Measurements from ENCODE around the gene WDR20. TPM values are rescaled to one million over a fixed set of nuclear protein-coding genes. Genes with fewer than 3 reads are reported as not detected.
A peak's percentile ranks its signal among the peaks of the same experiment; 100 is the strongest.

The WDR20 gene
- total RNA-seq, 3 donors from 2014 or later (not counting 1 experiment from before 2014, with no cell fraction given), result 55.5 to 66.7 (median 62.2) TPM

- H3K9me3 Mint-ChIP-seq, result no peaks in the 10 kb centered on the region
- Histone ChIP-seq H3K9me3 (ENCODE audit: control insufficient read depth, insufficient read depth, low read length) (no peaks in the 10 kb centered on the region), H3K36me3 (ENCODE audit: control insufficient read depth, insufficient read depth, low read length) (peaks cover 3% of the 10 kb centered on the region), H3K4me1 (ENCODE audit: control insufficient read depth, insufficient read depth, low read length) (peaks cover 14% of the 10 kb centered on the region), H3K27ac (ENCODE audit: low read length) (no peak overlapping the region), H3K4me3 (ENCODE audit: low read length) (no peak overlapping the region), H3K27me3 (ENCODE audit: control insufficient read depth, insufficient read depth, low read length) (no peaks in the 10 kb centered on the region)
- DNase-seq (no peak), ATAC-seq (no peak)
- intact Hi-C loops (cut with micrococcal nuclease), result loop anchor here (2.0 to 5.0 kb wide), 2 partner anchors 176 to 431 kb away; no protein-coding TSS in a partner anchor
- peak overlapping the region; percentile 92 to 96 for H3K27ac Mint-ChIP-seq
- peak overlapping the region; percentile 96 for H3K4me3 Mint-ChIP-seq
- H3K4me1 Mint-ChIP-seq, result peaks cover 25 to 28% of the 10 kb centered on the region in 2 donors
- TF ChIP-seq CTCF (IDR thresholded peaks at IDR 0.05), result no peak
- 41% methylated on average over 3 of the region's 3 CpGs for WGBS (ENCODE audit: insufficient coverage)
- no peaks in the 10 kb centered on the region for H3K27me3 Mint-ChIP-seq (ENCODE audit: low read depth in 2 of 2)
- H3K36me3 Mint-ChIP-seq, result no peaks in the 10 kb centered on the region
Observed at GRCh38 chr14:102138535-102138934, 1.2 kb upstream of the WDR20 start.

- Mint-ChIP-seq H3K4me1 (peaks cover 25 to 28% of the 10 kb centered on the region in 2 donors), H3K27me3 (ENCODE audit: low read depth in 2 of 2) (no peaks in the 10 kb centered on the region), H3K9me3 (no peaks in the 10 kb centered on the region), H3K27ac (peak overlapping the region; percentile 92 to 96), H3K36me3 (no peaks in the 10 kb centered on the region), H3K4me3 (peak overlapping the region; percentile 96)
- Histone ChIP-seq H3K27me3 (ENCODE audit: control insufficient read depth, insufficient read depth, low read length) (no peaks in the 10 kb centered on the region), H3K36me3 (ENCODE audit: control insufficient read depth, insufficient read depth, low read length) (peaks cover 3% of the 10 kb centered on the region), H3K4me3 (ENCODE audit: low read length) (peak overlapping the region; percentile 99), H3K4me1 (ENCODE audit: control insufficient read depth, insufficient read depth, low read length) (peaks cover 14% of the 10 kb centered on the region), H3K27ac (ENCODE audit: low read length) (peak overlapping the region; percentile 86), H3K9me3 (ENCODE audit: control insufficient read depth, insufficient read depth, low read length) (no peaks in the 10 kb centered on the region)
- intact Hi-C loops (cut with micrococcal nuclease), result loop anchor here (1.0 to 5.0 kb wide), 3 partner anchors 176 to 432 kb away; no protein-coding TSS in a partner anchor
- ATAC-seq, result no peak
- no peak for DNase-seq
- no peak for TF ChIP-seq CTCF (IDR thresholded peaks at IDR 0.05)
- 5% methylated on average over 14 of the region's 14 CpGs for WGBS (ENCODE audit: insufficient coverage)
Observed at GRCh38 chr14:102138961-102139285, 774 bp upstream of the WDR20 start.

- Histone ChIP-seq H3K9me3 (ENCODE audit: control insufficient read depth, insufficient read depth, low read length) (no peaks in the 10 kb centered on the region), H3K27me3 (ENCODE audit: control insufficient read depth, insufficient read depth, low read length) (no peaks in the 10 kb centered on the region), H3K4me1 (ENCODE audit: control insufficient read depth, insufficient read depth, low read length) (peaks cover 14% of the 10 kb centered on the region), H3K4me3 (ENCODE audit: low read length) (peak overlapping the region; percentile 99), H3K36me3 (ENCODE audit: control insufficient read depth, insufficient read depth, low read length) (peaks cover 3% of the 10 kb centered on the region), H3K27ac (ENCODE audit: low read length) (peak overlapping the region; percentile 86)
- Mint-ChIP-seq H3K27me3 (ENCODE audit: low read depth in 2 of 2) (no peaks in the 10 kb centered on the region), H3K4me1 (peaks cover 30 to 33% of the 10 kb centered on the region in 2 donors), H3K27ac (peak overlapping the region; percentile 92 to 96), H3K4me3 (peak overlapping the region; percentile 96), H3K36me3 (no peaks in the 10 kb centered on the region), H3K9me3 (no peaks in the 10 kb centered on the region)
- TF ChIP-seq CTCF (IDR thresholded peaks at IDR 0.05), result no peak
- intact Hi-C loops (cut with micrococcal nuclease), result no loop called here
- ATAC-seq (peak; percentile 17 to 28 (median 27)), DNase-seq (peak; percentile 26 to 49)
- under 1% methylated on average over 48 of the region's 48 CpGs for WGBS (ENCODE audit: insufficient coverage)
Observed at GRCh38 chr14:102140027-102140749, 491 bp downstream of the WDR20 start.

Data from natural killer cell (primary cell).